Measurements from ENCODE around the gene STK4. TPM values are rescaled to one million over a fixed set of nuclear protein-coding genes. Genes with fewer than 3 reads are reported as not detected.

Gene STK4
- total and polyA plus RNA-seq, 2 of the 8 experiments (the other 6 are each of a cell fraction or from before 2014, with no cell fraction given): 12.0 to 34.3 TPM

DNA sequence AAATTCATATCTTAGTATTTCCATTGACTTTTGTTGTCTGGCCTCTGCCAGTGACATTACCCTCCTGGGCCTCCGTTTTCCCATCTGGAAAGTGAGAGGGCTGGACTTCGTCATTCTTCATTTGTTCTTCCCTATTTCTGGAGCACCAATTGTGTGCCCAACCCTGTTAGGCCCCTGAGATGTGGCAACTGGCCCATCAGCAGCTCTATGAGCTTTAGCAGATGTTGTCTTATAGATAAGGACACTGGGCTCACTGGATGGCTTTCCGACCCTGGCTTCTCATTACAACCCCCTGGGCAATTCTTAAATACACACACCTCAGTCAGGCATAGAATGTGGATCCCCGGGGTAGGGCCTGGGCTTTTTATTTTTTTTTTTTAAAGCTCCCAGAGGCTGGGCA lies 41.8 kb upstream of the STK4 start (continued):
- TF ChIP-seq RBBP5 (IDR thresholded peaks at IDR 0.05; ENCODE audit: borderline replicate concordance, low read depth, low read length): no peak

Measured in H1 (cell line).